IPS-NIHi7 (cell line): Measurements from ENCODE around the gene TPSB2.
"Not testable (repeated sequence)": the region's sequence is repeated elsewhere in the genome, so short reads cannot be mapped to it uniquely, and the experiment has no call there.

Experiments used
- DNase-seq: peaks from one replicate; pipeline ENCODE4 v3.0.0; 2012; ENCODE audit warnings: mixed read lengths; ENCODE audit errors: extremely low spot score

TPSB2 gene

GRCh38 chr16:1241081-1241480, 11.1 kb upstream of the TPSB2 start:
- DNase-seq = not testable (repeated sequence)

DNA sequence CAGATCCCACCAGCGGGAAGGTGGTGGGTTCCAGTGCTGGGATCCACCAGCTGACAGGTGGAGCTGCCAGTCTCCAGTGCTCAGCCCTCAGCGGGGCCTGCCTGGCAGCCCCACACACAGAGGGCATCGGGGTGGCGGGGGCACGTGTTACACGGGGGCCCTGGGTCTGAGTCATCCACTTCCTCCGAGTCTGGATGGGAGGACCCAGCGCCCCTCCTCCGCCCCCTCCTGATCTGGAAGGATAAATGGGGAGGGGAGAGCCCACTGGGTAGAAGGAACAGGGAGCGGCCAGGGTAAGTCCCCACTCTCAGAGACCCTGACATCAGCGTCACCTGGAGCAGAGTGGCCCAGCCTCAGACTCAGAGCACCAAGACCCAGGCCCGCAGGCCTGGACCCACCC, 10.5 kb upstream of the TPSB2 start, which contains the start of gene TPSAB1:
TPSAB1 (plus strand) TSS at position 270 of the 400 bp plus-strand sequence. CDS start 234 bp downstream, outside the sequence.
- DNase-seq = not testable (repeated sequence)

DNA sequence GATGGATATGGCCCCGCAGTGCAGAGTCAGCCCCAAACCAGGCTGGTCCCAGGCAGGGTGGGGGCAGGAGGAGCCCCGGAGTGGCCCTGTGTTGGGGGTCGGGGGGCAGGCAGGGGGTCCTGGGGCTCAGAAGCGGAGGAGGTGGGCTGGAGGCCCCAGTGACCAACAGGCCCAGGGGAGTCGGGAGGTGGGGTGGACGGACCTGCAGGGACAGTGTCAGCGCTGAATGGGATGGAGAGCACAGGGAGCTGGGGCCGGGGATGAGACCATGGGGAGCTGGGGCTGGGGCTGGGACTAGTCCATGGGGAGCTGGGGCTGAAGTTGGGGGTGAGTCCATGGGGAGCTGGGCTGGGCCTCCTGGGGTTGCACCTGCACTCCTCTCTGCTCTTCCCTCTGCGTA, 9.6 kb upstream of the TPSB2 start:
- DNase-seq = not testable (repeated sequence)

- not testable (repeated sequence) for DNase-seq
Measured at GRCh38 chr16:1238909-1239308, 8.9 kb upstream of the TPSB2 start.

GRCh38 chr16:1237990-1238389, 8.0 kb upstream of the TPSB2 start:
- DNase-seq = no peak

DNA sequence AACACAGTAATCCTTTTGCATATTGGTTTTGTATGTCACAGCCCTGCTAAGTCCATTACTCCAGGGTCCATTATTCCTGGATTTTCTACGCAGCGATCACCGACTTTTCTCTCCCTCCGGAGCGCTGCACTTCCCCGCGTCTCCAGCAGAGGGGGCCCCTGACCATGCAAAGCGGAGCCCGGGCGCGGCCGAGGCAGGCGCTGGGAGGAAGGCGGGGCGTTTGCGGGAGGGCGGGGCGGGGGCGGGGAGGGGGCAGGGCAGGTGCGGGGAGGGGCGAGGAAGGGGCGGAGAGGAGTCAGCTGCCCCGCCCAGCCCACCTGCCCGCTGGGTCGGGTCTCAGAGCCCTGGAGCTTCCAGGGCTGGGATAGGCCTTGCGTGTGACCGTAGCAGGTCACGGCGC, 6.7 kb upstream of the TPSB2 start:
- DNase-seq = not testable (repeated sequence)

DNA sequence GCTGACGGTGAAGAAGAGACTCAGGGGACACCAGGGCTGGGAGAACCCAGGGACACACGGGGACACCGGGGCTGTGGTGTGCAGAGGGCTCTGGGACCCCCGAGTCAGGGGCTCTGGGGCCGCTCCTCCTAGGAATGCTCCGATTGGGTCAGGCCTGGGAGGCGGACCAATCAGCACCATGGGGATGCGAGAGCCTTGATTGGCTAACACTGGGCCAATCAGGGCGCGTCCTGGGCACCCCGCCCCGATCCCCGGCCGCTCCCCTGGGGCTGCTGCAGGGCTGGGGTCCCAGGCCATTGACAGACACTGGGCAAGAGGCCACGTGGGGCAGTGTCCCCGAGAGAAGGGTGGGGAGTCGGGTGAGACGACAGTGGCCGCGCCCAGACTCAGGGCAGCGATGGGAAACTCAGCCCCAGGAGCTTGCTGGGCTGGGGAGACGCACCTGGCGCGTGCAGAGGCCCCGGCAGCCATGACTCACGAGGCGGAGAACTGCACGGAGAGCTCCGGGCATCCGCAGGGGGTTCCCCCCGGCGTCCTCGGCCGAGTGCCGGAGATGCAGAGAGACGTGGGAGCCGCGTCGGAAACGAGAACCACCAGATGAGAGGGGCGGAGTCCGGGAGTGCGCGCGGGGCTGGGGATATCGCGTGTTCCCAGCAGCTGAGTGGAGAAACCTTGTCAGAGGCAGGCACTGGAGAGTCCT, 2.2 kb upstream of the TPSB2 start:
- DNase-seq = not testable (repeated sequence)

DNA sequence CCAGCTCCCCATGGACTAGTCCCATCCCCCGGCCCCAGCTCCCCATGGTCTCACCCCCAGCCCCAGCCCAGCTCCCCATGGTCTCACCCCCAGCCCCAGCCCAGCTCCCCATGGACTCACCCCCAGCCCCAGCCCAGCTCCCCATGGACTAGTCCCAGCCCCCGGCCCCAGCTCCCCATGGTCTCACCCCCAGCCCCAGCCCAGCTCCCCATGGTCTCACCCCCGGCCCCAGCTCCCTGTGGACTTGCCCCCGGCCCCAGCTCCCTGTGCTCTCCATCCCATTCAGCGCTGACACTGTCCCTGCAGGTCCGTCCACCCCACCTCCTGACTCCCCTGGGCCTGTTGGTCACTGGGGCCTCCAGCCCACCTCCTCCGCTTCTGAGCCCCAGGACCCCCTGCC, 1.3 kb upstream of the TPSB2 start:
- DNase-seq = not testable (repeated sequence)

GRCh38 chr16:1230471-1231212, 658 bp upstream of the TPSB2 start:
- DNase-seq = not testable (repeated sequence)

DNA sequence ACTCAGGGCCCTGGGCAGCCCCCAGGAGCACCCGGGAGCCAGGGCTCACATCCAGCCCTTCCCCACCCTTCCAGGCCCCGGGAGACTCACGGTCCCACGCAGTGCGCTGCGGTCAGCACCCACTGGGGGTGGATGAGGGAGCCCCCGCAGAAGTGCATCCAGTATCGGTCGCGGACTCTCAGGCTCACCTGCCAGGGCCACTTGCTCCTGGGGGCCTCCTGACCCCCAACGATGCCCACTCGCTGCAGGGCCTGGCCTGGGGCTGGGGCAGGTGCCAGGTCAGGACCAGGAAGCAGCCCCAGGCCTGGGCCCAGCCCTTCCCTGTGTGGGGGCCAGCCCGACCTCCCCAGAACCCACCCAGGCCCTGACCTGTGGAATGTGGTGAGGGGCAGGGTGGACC, 508 bp downstream of the TPSB2 start:
- not testable (repeated sequence) for DNase-seq

GRCh38 chr16:1228227-1228626, 1.8 kb downstream of the TPSB2 start:
- not testable (repeated sequence) for DNase-seq

GRCh38 chr16:1226692-1227091, 3.3 kb downstream of the TPSB2 start:
- not testable (repeated sequence) for DNase-seq

- not testable (repeated sequence) for DNase-seq
Measured at GRCh38 chr16:1225728-1226311, 4.2 kb downstream of the TPSB2 start.

DNA sequence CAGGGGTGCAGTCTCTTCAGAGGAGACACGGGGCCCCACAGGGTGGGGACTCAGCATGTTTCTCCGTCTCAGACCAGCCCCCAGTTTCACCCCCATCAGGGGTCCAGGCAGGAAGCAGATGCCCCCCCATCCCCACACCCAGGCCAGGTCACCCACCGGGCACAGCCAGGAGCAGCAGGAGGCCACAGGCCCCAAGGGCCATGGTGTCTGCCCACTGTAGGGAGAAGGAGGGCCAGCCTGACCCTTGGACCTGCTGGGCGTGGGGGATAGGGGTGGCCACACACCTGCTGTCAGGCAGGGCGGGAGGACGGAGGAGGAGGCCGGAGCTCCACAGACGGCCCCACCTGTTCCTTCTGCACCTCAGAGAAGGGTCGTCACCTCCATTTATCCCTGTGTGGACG, 4.9 kb downstream of the TPSB2 start, which contains the start of gene TPSG1:
TPSG1 (minus strand) TSS at position 218 of the 401 bp plus-strand sequence; CDS start at position 202, 16 bp downstream.
- DNase-seq = no peak

- DNase-seq = no peak
Measured at GRCh38 chr16:1224558-1224957, 5.4 kb downstream of the TPSB2 start.

- DNase-seq = no peak
Measured at GRCh38 chr16:1223355-1224214, 6.4 kb downstream of the TPSB2 start.

DNA sequence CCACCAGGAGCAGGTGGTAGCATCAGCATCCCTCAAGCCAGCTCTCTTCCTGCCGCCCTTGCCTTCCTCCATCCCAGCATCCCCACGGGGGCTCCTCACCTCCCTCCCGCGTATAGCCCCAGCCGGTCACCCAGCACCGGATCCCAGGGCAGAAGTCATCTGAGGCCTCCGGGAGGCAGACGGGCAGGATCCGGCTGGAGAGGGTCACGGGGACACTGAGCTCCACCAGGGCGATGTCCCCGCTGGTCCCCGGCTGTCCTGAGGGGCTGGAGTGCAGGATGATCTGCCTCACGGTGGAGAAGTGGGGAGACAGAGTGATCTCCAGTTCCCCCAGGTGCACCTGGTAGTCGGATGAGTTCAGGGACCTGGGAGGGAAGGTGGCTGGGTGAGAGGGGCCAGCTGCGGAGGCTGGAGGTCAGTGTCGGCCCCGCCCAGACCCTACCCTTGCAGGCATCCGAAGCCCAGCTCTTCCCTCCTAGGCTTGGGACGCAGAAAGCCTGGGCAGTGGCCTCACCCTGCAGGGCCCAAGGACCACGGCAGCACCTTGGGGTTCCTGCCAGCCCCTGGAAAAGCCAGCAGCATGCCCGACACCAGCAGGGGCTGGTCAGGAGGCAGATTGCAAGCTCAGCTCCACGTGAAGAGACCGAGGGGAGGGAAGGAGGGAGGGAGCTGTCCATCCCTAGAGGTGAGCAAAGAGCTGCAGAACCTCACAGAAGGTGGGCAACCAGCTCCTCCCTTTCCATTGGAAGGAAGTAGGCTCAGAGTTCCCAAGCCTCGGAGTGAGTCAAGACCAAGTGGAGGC, 7.2 kb downstream of the TPSB2 start:
- DNase-seq = no peak

DNA sequence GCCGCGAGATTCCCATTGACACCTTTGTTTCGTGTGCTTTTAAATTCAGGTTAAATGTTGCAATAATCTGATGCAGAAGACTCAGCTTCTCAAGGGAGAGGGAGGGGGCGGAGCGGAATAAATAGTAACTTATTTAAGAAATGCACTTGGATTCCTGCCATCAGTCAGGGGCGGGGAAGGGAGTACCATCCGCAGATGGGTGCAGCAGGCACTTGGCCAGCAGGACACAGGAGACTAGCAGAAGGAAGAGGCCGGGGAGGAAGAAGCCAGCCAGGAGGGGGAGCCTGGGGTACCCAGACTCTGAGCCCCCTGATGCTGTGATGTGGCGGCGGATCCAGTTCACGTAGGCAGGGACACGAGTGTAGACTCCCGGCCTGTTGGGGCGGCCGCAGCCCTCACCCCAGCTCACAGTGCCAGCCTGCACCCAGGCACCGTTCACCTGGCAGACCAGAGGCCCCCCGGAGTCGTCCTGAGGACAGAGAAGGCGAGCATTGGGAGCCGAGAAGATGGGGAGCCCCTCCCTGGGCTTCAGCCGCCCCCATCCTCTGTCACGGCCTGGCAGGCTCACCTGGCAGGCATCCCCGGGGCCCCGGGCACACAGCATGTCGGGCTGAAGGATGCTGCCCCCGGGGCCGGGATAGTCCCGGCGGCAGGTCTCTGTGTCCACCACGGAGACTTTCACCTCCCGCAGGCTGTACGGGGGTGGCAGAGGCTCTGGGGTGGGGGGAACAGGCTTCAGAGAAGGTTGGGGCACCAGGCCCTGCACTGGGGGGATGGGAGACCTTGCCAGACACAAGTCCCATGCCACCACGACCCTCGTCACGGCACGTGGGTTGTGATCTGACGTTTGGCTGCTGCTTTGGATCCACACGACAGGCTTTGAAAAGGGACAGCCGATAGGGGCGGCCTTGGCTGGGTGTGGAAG, 8.1 kb downstream of the TPSB2 start:
- no peak for DNase-seq

GRCh38 chr16:1220841-1221627, 8.9 kb downstream of the TPSB2 start:
- DNase-seq = no peak
